Astrocyte of the hippocampus (primary cell): Measurements from ENCODE around the gene ZNF592.

Experiments used
- DNase-seq: peaks from one replicate; pipeline ENCODE4 v3.0.0; 2011; ENCODE audit warnings: low read depth, low spot score

Gene ZNF592

DNA sequence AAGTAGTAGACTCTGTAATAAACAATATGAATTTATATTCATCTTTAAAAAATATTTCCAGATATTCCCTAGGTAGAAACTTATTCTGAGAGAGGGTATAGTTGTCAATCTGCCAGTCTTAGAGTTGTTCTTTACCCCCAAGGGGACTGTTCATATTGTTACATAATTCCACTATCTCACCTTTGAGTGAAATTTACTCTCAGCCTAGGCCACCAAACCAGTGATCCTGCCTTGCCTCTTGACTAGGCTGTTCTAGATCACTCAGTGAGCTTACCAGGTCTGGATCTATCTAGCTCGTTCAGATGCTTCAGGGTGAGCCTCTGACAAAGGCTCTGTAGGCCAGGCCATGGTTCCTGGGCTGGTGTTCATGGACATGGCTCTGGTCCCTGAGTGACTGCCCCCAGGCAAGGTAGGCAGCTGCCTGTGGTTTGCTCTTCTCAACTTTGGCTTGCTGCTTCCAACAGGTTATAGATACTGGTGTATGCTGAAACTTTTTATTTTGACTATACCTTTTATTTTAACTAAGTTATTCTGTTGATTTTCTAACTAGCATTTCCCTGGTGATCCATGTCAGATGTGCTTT, 27.6 kb downstream of the ZNF592 start:
- DNase-seq, result no peak

- DNase-seq, result no peak
Measured at GRCh38 chr15:84778194-84778593, 29.8 kb downstream of the ZNF592 start.

- DNase-seq, result no peak
Measured at GRCh38 chr15:84780492-84780891, 32.1 kb downstream of the ZNF592 start.

DNA sequence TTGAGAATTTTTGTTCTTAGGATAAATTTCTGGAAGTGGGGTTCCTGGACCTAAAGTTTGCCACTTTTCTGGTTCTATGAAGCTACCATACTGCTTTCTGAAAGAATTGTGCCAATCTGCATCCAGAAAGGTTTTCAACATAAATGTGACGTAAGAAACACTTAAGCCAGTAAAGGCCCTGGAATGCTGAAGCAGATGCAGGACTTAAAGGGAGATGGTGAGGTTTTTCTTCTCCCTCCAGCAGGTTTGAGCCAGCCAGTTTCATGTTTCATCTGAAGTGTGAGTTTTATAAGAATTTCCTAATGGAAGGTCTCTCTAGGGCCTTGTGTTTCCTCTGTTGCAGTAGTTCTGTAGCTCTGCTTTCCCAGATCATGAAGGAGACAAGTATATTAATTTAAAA, 33.1 kb downstream of the ZNF592 start:
- no peak for DNase-seq

GRCh38 chr15:84782346-84782745, 34.0 kb downstream of the ZNF592 start:
- no peak for DNase-seq

- DNase-seq, result no peak
Measured at GRCh38 chr15:84783493-84784251, 35.3 kb downstream of the ZNF592 start.

GRCh38 chr15:84784262-84784661, 35.9 kb downstream of the ZNF592 start:
- no peak for DNase-seq

GRCh38 chr15:84785053-84785452, 36.7 kb downstream of the ZNF592 start:
- DNase-seq, result no peak

DNA sequence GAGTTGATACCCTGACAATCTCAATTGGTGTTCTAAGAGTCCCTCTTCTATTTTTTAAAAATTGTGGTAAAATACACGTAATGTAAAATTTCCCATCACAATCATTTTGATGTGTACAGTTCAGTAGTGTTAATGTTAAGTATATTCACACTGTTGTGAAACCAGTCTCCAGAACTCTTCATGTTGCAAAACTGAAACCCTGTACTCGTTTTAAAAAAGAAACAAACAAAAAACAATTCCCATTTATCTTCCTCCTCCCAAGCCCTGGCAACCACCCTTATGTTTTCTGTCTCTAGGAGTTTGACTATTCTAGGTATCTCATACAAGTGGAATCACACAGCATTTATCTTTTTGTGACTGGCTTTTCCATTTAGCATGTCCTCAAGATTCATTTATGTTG, 40.1 kb downstream of the ZNF592 start:
- no peak for DNase-seq

DNA sequence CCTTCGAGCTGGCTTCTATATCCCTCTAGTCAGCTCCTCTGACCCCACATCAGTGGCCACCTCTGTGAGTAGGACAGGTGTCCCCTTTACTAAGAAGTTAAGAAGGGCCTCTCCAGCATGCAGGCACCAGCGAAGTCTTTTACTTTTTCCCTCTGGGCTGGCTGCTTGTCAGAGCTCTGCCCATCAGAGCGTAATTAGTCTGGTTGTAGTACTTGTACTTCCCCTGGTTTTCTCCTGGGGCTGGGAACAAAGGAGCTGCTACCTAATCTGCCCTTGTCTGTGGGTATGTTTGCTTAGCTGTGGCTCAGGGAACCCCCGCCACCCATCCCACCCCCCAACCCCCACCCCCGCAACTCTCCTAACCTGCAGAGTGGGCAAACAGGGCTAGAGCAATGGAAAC, 41.4 kb downstream of the ZNF592 start:
- peak; percentile 64 for DNase-seq

GRCh38 chr15:84790676-84791075, 42.3 kb downstream of the ZNF592 start:
- no peak for DNase-seq

DNA sequence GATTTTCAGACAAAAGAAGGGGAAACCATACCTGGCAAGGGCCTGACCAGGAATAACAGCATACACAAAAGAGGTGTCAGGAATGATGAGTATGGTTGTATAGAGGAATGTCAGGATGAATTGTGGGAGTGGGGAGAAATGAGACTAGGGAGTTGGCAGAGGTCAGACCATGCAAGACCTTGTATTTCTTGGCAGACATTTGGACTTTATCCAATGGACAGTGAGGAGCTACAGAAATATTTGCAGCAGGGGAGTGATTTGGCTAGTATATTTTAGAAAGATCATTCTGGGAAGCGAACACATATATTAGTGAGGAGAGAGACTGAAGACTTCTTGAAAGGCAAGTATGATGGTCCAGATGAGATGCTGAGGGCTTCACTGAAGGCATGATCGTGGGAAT, 43.4 kb downstream of the ZNF592 start:
- DNase-seq, result peak; percentile 19

- no peak for DNase-seq
Measured at GRCh38 chr15:84793431-84794161, 45.2 kb downstream of the ZNF592 start.

DNA sequence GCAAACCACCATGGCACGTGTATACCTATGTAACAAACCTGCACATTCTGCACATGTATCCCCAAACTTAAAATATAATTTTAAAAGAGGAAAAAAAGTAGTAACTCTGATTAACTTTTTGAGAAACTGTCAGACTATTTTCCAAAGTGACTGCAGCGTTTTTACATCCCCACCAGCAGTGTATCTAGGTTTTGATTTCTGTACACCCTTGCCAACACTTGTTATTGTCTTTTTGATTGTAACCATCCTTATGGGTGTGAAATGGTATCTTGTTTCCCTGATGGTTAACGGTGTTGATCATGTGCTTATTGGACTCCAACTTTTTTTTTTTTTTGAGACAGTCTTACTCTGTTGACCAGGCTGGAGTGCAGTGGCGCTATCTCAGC, 45.8 kb downstream of the ZNF592 start:
- DNase-seq, result no peak

DNA sequence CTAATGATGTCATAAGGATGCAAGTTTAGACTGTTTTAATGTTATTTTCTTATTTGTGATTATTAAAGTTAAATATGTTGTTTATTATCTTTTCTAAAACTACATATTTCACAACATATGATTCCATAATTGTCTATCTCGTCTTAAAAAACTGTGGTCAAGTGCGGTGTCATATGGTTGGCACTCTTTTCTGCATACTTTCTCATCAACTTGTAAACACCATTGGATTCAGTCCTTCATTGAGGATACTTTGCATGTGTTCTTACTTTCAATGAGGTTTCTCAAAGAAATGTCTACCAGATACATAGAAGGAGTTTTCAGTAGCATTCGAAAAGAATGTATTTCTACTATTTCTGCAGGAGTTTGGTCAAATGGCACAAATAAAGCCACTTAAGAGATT, 46.8 kb downstream of the ZNF592 start:
- no peak for DNase-seq

- DNase-seq, result peak; percentile 85
Measured at GRCh38 chr15:84797212-84797611, 48.8 kb downstream of the ZNF592 start.

DNA sequence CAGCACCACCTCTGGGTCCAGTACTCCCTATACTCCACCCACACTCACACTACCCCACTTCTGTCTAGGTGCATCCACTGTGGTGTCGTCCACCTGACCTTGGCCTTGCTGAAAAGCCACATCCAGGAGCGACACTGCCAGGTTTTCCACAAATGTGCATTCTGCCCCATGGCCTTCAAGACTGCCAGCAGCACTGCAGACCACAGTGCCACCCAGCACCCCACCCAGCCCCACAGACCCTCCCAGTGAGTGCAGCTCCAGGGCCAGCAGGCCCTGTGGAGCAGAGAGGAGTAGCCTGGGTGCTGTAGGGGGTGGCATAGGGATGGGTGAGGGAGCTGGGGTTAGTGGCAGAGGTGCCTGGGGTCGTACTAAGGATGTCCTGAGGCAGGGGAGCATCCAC, 49.4 kb downstream of the ZNF592 start:
- no peak for DNase-seq

GRCh38 chr15:84798436-84798946, 50.1 kb downstream of the ZNF592 start:
- no peak for DNase-seq

DNA sequence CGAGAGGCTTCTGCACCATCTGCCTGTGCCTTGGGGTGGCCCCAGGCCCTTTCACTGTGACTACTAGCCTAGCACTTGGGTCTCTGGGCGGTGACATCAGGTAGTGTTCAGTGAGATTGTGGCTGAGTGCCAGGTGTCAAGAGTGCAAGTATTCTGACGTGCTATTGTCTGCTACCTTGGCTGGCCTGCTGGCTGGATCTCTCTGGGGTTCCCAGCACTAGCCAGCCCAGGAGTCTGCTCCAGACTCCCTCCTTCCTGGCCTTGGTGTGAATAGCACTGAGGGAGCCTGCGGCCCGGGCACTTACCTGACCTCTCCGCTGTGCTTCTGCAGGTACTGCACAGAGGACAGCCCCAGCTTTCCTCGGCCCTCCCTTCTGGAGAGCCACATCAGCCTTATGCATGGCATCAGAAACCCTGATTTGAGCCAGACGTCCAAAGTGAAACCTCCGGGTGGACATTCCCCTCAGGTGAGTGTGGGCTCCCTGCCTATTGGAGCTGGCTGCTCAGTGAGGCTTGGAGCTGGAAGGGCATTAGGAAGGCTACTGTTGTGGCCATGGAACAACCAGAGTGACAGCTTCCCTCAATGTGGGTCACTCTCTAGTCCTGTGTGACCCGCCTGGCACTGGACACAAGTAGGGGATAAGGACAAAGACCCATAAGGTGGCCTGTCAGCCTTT, 51.3 kb downstream of the ZNF592 start:
- no peak for DNase-seq

GRCh38 chr15:84800365-84800806, 52.0 kb downstream of the ZNF592 start:
- no peak for DNase-seq

DNA sequence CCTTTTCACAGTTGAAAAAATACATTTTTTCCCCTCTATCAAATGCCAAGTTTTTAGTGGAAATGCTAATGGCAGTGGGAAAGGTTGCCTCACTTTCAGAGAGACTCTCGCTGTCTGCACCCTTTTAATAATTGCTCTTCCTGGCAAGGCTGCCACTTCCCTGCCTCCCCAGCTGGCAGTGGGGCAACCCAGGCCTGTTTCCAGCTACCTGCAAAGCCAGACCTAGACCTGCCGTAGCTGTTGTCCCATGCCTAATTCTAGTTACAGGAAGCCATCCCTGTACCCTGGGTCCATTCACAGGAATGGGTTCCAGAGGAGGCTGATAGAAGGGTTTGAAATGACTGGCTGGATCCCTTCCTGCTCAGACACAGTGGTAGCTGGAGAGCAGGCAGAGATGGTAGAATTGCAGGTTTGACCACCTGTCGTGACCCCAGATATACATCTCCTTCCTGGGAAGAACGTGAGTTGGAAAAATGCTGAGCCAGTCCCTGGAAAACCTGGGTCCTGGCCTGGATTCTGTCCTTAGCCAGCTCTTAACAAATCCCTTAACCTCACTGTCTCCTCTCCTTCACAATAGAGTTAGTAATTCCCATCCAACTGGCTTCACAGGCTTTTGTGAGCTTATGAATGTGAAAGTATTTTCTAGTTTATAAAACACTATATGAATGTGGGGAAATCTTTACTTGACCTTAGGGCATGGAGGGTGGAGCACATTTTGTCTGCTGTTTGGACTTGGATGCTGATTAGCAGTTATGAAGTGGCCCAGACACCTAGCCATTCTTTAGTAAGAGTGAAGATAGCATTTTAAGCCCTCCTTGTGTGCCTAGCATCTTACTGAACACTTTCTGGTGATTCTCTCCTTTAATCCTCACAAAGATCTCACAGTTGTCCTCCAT, 55.9 kb downstream of the ZNF592 start:
- no peak for DNase-seq
